ENCODE data around the gene KCNK17. TPM values are rescaled to one million over a fixed set of nuclear protein-coding genes. Genes with fewer than 3 reads are reported as not detected.

KCNK17 gene
- total RNA-seq, 1 donor from 2014 or later = not detected

- Mint-ChIP-seq H3K36me3 (ENCODE audit: low read depth, unreplicated experiment) (peaks cover 2% of the 10 kb centered on the region), H3K4me1 (ENCODE audit: low read depth, unreplicated experiment) (peaks cover 4% of the 10 kb centered on the region), H3K27me3 (ENCODE audit: low read depth, unreplicated experiment) (peaks cover 25% of the 10 kb centered on the region), H3K27ac (ENCODE audit: unreplicated experiment) (no peak overlapping the region), H3K4me3 (ENCODE audit: unreplicated experiment) (no peak overlapping the region), H3K9me3 (ENCODE audit: unreplicated experiment) (peaks cover 3% of the 10 kb centered on the region)
- TF ChIP-seq EZH2 (IDR thresholded peaks at IDR 0.05; ENCODE audit: insufficient read depth, low read length) = no peak
- no peak for TF ChIP-seq CTCF (IDR thresholded peaks at IDR 0.05; ENCODE audit: insufficient read depth, low read depth, low read length)
- Histone ChIP-seq H3K27me3 (ENCODE audit: insufficient read depth, low read length) (no peaks in the 10 kb centered on the region), H3K9me3 (ENCODE audit: insufficient read depth, low read depth, low read length) (no peaks in the 10 kb centered on the region), H3K36me3 (ENCODE audit: insufficient read depth, low read length) (no peaks in the 10 kb centered on the region), H3K9ac (ENCODE audit: low read length) (no peak overlapping the region), H2AFZ (ENCODE audit: low read depth, low read length) (no peak overlapping the region), H3K4me3 (ENCODE audit: insufficient read depth, low read depth, low read length) (no peak overlapping the region), H3K4me1 (ENCODE audit: insufficient read depth, low read length) (no peaks in the 10 kb centered on the region), H3K27ac (ENCODE audit: low read depth, low read length) (no peak overlapping the region), H3K79me2 (ENCODE audit: insufficient read depth, low read length) (no peaks in the 10 kb centered on the region), H4K20me1 (ENCODE audit: insufficient read depth, low read length) (no peaks in the 10 kb centered on the region), H3K4me2 (ENCODE audit: low read length) (no peak overlapping the region)
- FAIRE-seq = no peak
- no peak for DNase-seq (ENCODE audit: low read depth)
Measured at GRCh38 chr6:39260953-39261352, 53.3 kb downstream of the KCNK17 start.

DNA sequence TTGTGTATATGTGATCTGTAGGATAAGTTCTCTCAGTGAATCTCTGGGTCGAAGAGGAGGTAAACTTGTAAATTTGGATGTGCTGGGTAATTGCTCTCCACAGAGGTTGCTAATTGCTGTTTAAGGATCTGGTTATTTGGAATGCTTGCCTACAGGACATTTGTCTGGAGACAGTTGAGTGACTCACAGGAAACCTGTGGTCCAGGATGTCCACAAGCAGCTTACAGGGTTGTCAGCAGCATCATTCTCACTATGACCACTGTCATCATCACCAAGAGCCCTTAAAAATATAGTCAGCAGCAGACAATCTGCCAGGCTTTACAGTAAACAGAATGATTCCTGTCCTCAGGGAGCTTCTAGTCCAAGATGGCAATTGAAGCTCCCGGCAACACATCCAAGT, 53.8 kb downstream of the KCNK17 start:
- Mint-ChIP-seq H3K4me1 (ENCODE audit: low read depth, unreplicated experiment) (peaks cover 4% of the 10 kb centered on the region), H3K27ac (ENCODE audit: unreplicated experiment) (no peak overlapping the region), H3K4me3 (ENCODE audit: unreplicated experiment) (no peak overlapping the region), H3K9me3 (ENCODE audit: unreplicated experiment) (peaks cover 3% of the 10 kb centered on the region), H3K36me3 (ENCODE audit: low read depth, unreplicated experiment) (peaks cover 2% of the 10 kb centered on the region), H3K27me3 (ENCODE audit: low read depth, unreplicated experiment) (peaks cover 25% of the 10 kb centered on the region)
- Histone ChIP-seq H3K4me3 (ENCODE audit: insufficient read depth, low read depth, low read length) (no peak overlapping the region), H3K9me3 (ENCODE audit: insufficient read depth, low read depth, low read length) (no peaks in the 10 kb centered on the region), H3K27ac (ENCODE audit: low read depth, low read length) (no peak overlapping the region), H4K20me1 (ENCODE audit: insufficient read depth, low read length) (no peaks in the 10 kb centered on the region), H3K27me3 (ENCODE audit: insufficient read depth, low read length) (no peaks in the 10 kb centered on the region), H3K79me2 (ENCODE audit: insufficient read depth, low read length) (no peaks in the 10 kb centered on the region), H3K4me2 (ENCODE audit: low read length) (no peak overlapping the region), H3K9ac (ENCODE audit: low read length) (no peak overlapping the region), H2AFZ (ENCODE audit: low read depth, low read length) (no peak overlapping the region), H3K4me1 (ENCODE audit: insufficient read depth, low read length) (no peaks in the 10 kb centered on the region), H3K36me3 (ENCODE audit: insufficient read depth, low read length) (no peaks in the 10 kb centered on the region)
- TF ChIP-seq CTCF (IDR thresholded peaks at IDR 0.05; ENCODE audit: insufficient read depth, low read depth, low read length) (no peak), EZH2 (IDR thresholded peaks at IDR 0.05; ENCODE audit: insufficient read depth, low read length) (no peak)
- FAIRE-seq = no peak
- no peak for DNase-seq (ENCODE audit: low read depth)

DNA sequence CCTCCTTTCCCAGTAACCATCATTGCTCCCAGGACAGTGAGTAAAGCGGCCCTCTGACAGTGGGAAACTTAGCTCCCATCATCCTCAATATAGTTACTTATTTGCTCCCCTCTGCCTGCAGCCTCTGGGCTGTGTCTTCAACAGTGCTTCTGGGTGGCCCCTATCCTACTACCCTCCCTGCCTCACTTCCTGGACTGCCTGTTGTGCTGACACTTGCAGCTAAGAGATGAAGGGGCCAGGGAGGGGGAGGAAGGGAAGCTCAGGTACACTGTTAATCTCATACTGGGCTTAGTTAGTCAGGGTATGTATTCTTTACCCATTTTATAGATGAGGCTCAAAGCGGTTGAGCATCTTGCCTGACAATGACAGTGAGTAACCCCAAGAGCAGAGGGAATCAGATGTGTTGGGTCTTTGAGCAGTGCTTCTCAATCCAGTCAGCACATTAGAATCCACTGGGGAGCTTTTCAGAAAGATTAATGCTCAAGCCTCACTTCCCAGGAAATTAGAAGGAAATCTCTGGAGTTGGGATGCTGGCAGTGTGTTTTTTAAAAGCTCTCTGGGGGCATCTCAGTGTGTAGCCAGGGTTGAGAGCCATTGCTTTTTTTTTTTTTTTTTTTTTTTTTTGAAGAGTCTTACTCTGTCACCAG, 57.8 kb downstream of the KCNK17 start:
- no peak for FAIRE-seq

More for the DNA sequence above, 57.8 kb downstream of the KCNK17 start:
- Mint-ChIP-seq H3K4me3 (ENCODE audit: unreplicated experiment) (no peak overlapping the region), H3K27ac (ENCODE audit: unreplicated experiment) (no peak overlapping the region), H3K36me3 (ENCODE audit: low read depth, unreplicated experiment) (no peaks in the 10 kb centered on the region), H3K9me3 (ENCODE audit: unreplicated experiment) (peaks cover 10% of the 10 kb centered on the region), H3K27me3 (ENCODE audit: low read depth, unreplicated experiment) (peaks cover 29% of the 10 kb centered on the region), H3K4me1 (ENCODE audit: low read depth, unreplicated experiment) (no peaks in the 10 kb centered on the region)
- H3K27me3 ChIP-seq (ENCODE audit: insufficient read depth, low read length) = no peaks in the 10 kb centered on the region
- H3K27ac ChIP-seq (ENCODE audit: low read depth, low read length) = no peak overlapping the region
- no peak overlapping the region for H2AFZ ChIP-seq (ENCODE audit: low read depth, low read length)
- H3K9me3 ChIP-seq (ENCODE audit: insufficient read depth, low read depth, low read length) = no peaks in the 10 kb centered on the region
- TF ChIP-seq EZH2 (IDR thresholded peaks at IDR 0.05; ENCODE audit: insufficient read depth, low read length) (no peak), CTCF (IDR thresholded peaks at IDR 0.05; ENCODE audit: insufficient read depth, low read depth, low read length) (no peak)
- no peaks in the 10 kb centered on the region for H4K20me1 ChIP-seq (ENCODE audit: insufficient read depth, low read length)
- no peaks in the 10 kb centered on the region for H3K36me3 ChIP-seq (ENCODE audit: insufficient read depth, low read length)
- no peak overlapping the region for H3K4me3 ChIP-seq (ENCODE audit: insufficient read depth, low read depth, low read length)
- no peak overlapping the region for H3K4me2 ChIP-seq (ENCODE audit: low read length)
- DNase-seq (ENCODE audit: low read depth) = no peak
- H3K9ac ChIP-seq (ENCODE audit: low read length) = no peak overlapping the region
- H3K79me2 ChIP-seq (ENCODE audit: insufficient read depth, low read length) = no peaks in the 10 kb centered on the region
- no peaks in the 10 kb centered on the region for H3K4me1 ChIP-seq (ENCODE audit: insufficient read depth, low read length)

Measured in astrocyte (in vitro differentiated cells and primary cell).